C4-2B (cell line): ENCODE data around the gene TMTC4.

Source experiments
- H3K27ac ChIP-seq: fragments of 450-650 bp; 2 replicates; pipeline ENCODE4 v1.5.1; 2017
- ZFX ChIP-seq: fragments of 450-650 bp; IDR thresholded peaks from 2 replicates; pipeline ENCODE4 v1.6.1; 2017
- TF ChIP-seq, protein P1 (sequence below): fragments of 450-650 bp; conservative IDR thresholded peaks from 2 replicates; pipeline ENCODE4 v1.5.1; 2017; ENCODE audit warnings: mild to moderate bottlenecking

TMTC4 gene

DNA sequence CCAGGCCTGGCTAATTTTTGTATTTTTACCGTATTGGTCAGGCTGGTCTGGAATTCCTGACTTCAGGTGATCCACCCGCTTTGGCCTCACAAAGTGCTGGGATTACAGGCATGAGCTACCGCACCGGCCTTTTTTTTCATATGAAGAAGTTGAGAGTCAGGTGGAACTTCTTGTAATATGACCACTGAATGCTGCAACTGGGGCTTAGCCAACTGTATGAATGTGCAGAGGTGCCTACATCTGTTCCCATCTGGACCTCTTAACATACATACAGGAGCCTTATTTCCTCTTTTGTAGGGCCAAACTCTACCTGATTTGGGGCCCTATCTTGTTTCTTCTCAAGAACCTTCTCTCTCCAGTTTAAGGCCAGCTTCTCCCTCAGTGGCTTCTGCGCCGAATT, 74.1 kb downstream of the TMTC4 start:
- no peak overlapping the region for H3K27ac ChIP-seq
- TF ChIP-seq, protein P1, sequence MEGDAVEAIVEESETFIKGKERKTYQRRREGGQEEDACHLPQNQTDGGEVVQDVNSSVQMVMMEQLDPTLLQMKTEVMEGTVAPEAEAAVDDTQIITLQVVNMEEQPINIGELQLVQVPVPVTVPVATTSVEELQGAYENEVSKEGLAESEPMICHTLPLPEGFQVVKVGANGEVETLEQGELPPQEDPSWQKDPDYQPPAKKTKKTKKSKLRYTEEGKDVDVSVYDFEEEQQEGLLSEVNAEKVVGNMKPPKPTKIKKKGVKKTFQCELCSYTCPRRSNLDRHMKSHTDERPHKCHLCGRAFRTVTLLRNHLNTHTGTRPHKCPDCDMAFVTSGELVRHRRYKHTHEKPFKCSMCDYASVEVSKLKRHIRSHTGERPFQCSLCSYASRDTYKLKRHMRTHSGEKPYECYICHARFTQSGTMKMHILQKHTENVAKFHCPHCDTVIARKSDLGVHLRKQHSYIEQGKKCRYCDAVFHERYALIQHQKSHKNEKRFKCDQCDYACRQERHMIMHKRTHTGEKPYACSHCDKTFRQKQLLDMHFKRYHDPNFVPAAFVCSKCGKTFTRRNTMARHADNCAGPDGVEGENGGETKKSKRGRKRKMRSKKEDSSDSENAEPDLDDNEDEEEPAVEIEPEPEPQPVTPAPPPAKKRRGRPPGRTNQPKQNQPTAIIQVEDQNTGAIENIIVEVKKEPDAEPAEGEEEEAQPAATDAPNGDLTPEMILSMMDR: no peak
- TF ChIP-seq ZFX: no peak

DNA sequence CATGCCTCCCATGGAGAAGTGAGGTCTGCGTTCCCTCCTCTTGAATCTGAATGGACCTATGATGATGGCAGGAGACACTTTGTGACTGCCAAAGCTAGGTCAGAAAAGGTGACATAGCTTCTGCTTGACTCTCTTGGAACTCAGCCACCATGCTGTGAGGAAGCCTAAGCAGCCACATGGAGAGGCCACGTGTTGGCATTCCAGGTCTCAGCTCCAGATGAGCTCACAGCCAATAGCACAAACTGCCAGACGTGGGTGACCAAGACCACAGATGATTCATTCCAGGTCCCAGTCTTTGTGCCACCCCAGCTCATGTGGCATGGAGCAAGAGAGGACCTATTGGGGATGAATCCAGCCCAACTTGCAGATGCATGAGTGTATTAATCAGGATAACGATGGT, 77.3 kb downstream of the TMTC4 start:
- TF ChIP-seq, protein P1: no peak
- no peak for TF ChIP-seq ZFX
- no peak overlapping the region for H3K27ac ChIP-seq

DNA sequence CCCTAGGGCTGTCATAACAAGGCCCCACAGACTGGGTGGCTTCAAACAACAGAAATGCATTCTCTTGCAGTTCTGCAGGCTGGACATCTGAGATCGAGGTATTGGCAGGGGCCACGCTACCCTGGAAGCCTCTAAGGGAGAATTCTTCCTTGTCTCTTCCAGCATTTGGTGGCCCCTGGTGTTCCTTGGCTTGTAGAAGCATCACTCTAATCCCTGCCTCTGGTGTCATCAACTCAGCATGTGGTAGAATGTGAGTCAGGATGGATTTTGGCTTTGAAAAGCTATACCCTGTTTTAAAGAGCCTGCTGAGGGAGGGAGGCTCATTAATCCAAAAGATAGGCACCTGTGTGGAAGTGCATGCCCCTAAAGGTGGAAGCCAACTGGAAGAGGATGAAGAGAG, 78.1 kb downstream of the TMTC4 start:
- H3K27ac ChIP-seq: no peak overlapping the region
- TF ChIP-seq, protein P1: no peak
- TF ChIP-seq ZFX: no peak

DNA sequence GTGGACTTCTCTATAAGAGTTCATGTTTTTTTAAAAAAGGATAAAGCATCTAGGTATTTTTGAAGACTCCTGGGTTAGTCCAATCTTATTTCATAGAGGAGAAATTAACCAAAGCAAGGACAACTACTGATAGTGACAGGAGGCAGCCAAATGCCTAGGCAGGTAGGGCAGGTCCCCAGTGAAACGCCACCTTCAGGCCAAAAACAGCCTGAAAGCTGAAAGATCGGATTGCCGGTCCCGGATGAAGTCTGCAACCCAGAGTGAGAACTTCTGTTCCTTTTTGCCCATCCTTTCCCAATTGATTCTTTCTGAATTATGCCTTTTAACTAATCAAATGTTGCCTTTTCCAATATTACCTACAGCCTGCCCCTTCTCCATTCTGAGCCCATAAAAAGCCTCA, 79.9 kb downstream of the TMTC4 start:
- H3K27ac ChIP-seq: no peak overlapping the region
- no peak for TF ChIP-seq ZFX
- TF ChIP-seq, protein P1: peak; percentile 69

DNA sequence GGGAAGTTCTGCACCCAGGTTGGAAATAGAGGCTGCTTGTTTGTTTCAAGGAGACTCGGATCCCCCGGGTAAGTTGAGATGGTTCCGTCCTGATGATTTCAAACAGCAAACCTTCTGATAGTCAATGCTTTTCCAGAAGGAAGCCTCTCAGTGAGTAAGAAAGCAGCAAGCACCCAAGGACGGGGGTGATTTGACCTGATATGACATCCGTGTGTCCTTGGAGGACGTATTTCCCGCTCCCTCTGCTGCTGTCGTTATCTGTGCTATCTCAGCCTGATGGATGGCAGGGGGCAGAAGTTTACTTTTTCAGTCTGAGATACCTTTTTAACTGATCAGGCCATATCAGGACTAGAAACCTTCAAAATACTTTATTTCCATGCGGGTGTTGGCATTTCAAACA, 80.3 kb downstream of the TMTC4 start:
- no peak overlapping the region for H3K27ac ChIP-seq
- TF ChIP-seq, protein P1: no peak

- H3K27ac ChIP-seq: peak overlapping the region; percentile 75
- no peak for TF ChIP-seq ZFX
- TF ChIP-seq, protein P1: no peak
Observed at GRCh38 chr13:100589178-100589725, 85.3 kb downstream of the TMTC4 start.

DNA sequence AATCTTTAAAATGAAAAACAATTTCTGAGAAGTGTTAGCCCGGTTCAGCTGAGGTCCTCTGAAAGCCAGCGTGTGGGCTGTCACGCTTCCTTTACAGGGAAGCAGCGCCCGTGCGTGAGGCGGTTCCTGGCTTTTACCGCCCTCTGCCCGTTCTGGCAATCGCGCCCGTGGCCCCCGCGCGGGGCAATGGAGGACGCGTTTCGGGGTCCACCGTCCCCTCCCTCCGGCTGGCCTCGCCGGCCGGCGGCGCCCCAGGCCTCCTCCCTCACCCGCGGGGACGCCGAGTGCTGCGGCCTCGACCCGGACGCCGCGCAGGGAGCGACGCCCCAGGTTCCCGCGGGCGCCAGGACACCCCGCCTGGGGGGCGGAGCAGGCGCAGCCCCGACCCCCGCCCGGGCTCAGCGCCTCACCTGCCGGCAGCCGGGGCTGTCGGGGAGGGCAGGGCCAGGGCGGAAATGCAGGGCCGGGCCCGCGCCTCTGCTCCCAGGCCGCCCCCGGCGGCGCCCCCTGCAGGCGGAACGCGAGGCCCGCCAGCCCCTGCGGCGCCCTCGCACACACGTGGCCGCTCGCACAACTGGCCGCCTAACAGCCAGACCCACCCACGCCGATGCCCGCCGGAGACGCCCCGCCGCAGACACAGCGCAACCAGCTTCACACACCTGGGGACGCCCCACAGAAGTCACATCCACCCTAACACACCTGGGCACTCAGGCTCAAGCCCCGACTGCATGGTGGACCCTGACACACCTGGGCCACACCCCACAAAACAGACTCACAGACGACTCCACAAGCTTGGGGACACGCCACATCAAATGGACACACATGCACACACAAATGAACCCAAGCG, 86.0 kb downstream of the TMTC4 start, which contains the start of gene GGACT:
TSS of gene GGACT (minus strand) at position 459 of the 847 bp plus-strand sequence. CDS start 56,198 bp downstream, outside the sequence.
- peak within 1 kb of the TSS; percentile 75 for H3K27ac ChIP-seq
- TF ChIP-seq ZFX: peak; percentile 82
- TF ChIP-seq, protein P1: peak; percentile 86
